SJCRH30 (cell line): ENCODE data around the gene RPP25L. TPM values are rescaled to one million over a fixed set of nuclear protein-coding genes. Genes with fewer than 3 reads are reported as not detected.

Experiments used
- DNase-seq, 2 experiments: peaks; one replicate each; pipeline ENCODE4 v3.0.0-alpha.2; 2015 to 2020
- H3K27ac ChIP-seq: fragments of 250-450 bp; sonication (Bioruptor Pico); 2 replicates; pipeline ENCODE4 v1.5.1; 2020; ENCODE audit warnings: mild to moderate bottlenecking, moderate library complexity
- H3K27me3 ChIP-seq: fragments of 250-450 bp; sonication (Bioruptor Pico); 2 replicates; pipeline ENCODE4 v1.5.1; 2020; ENCODE audit warnings: mild to moderate bottlenecking, moderate library complexity
- H3K36me3 ChIP-seq: fragments of 250-450 bp; sonication (Bioruptor Pico); 2 replicates; pipeline ENCODE4 v1.5.1; 2020; ENCODE audit warnings: mild to moderate bottlenecking, moderate library complexity
- H3K4me1 ChIP-seq: fragments of 250-450 bp; sonication (Bioruptor Pico); 2 replicates; pipeline ENCODE4 v1.5.1; 2020; ENCODE audit warnings: mild to moderate bottlenecking, moderate library complexity
- H3K4me3 ChIP-seq: fragments of 250-450 bp; sonication (Bioruptor Pico); 2 replicates; pipeline ENCODE4 v1.5.1; 2020; ENCODE audit warnings: mild to moderate bottlenecking, moderate library complexity
- H3K9me3 ChIP-seq: fragments of 250-450 bp; sonication (Bioruptor Pico); replicated peaks from 2 replicates; pipeline ENCODE4 v1.5.1; 2020; ENCODE audit warnings: mild to moderate bottlenecking, moderate library complexity
- total RNA-seq: library from RNA; depleted of rRNA; stranded (reverse); fragments of >200 nt; shearing (Covaris generic); gene quantifications from 2 replicates; pipeline ENCODE4 v1.2.3, GENCODE V29; 2014

Gene RPP25L
- total RNA-seq, 1 experiment from 2014 or later: 13.0 TPM

GRCh38 chr9:34630402-34631154 is 18.7 kb upstream of the RPP25L start:
- Histone ChIP-seq H3K27me3 (peaks cover 35% of the 10 kb centered on the region), H3K9me3 (no peaks in the 10 kb centered on the region), H3K4me1 (no peaks in the 10 kb centered on the region), H3K4me3 (no peak overlapping the region), H3K36me3 (peaks cover 4% of the 10 kb centered on the region; the same call in 1 of the 2 replicates), H3K27ac (no peak overlapping the region)
- no peak for DNase-seq

- H3K4me1 ChIP-seq: no peaks in the 10 kb centered on the region
- H3K36me3 ChIP-seq: no peaks in the 10 kb centered on the region
- H3K27ac ChIP-seq: no peak overlapping the region
- DNase-seq: no peak
- no peak overlapping the region for H3K4me3 ChIP-seq
- no peaks in the 10 kb centered on the region for H3K9me3 ChIP-seq
- H3K27me3 ChIP-seq: peaks cover 35% of the 10 kb centered on the region
These were observed 17.6 kb upstream of the RPP25L start for GRCh38 chr9:34629491-34629808.

DNA sequence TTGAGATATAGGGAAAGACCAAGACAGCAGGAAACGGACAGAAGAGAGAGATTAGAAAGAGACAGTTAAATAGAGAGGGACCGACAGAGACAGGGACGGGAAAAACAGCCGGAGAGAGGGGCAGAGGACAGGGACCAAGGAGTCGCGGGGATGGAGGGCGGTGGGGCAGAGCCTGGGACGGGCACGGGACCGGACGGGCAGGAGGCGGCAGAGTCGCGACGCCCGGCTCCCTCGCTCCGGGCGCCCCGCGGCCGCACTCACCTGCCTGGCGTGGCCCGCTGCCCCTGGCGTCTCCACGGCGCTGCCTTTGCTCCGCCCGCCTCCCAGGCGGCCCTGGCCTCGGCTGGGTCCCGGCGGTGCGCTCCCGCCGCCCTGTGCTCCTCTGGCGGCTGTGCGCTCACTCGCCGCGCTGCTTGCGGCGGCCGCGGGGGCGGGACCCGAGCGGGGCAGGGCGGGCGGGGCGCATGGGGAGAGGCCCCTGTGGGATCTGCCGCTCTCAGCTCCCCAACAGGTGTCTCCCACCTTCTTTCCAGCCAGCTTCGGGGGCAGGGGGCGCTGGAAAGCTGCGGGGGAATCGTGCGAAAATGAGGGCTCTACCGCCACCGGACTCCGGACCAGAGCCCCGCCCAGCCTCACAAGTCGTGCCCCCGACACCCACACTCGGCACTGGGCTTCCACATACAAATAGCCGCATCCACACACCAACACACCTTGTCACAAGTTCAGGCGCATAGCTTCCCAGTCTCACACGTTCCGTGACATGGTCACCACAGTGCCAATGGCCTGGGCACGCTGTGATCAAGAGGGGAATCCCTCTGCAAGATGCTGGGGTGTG is 17.0 kb upstream of the RPP25L start, which contains the start of gene ARID3C:
TSS of gene ARID3C (minus strand) at position 411 of the 835 bp plus-strand sequence. CDS start 1,052 bp downstream, outside the sequence.
- Histone ChIP-seq H3K27me3 (peaks cover 35% of the 10 kb centered on the region), H3K9me3 (no peaks in the 10 kb centered on the region), H3K4me3 (peak within 1 kb of the TSS; percentile 23; the same call in 1 of the 2 replicates)

DNA sequence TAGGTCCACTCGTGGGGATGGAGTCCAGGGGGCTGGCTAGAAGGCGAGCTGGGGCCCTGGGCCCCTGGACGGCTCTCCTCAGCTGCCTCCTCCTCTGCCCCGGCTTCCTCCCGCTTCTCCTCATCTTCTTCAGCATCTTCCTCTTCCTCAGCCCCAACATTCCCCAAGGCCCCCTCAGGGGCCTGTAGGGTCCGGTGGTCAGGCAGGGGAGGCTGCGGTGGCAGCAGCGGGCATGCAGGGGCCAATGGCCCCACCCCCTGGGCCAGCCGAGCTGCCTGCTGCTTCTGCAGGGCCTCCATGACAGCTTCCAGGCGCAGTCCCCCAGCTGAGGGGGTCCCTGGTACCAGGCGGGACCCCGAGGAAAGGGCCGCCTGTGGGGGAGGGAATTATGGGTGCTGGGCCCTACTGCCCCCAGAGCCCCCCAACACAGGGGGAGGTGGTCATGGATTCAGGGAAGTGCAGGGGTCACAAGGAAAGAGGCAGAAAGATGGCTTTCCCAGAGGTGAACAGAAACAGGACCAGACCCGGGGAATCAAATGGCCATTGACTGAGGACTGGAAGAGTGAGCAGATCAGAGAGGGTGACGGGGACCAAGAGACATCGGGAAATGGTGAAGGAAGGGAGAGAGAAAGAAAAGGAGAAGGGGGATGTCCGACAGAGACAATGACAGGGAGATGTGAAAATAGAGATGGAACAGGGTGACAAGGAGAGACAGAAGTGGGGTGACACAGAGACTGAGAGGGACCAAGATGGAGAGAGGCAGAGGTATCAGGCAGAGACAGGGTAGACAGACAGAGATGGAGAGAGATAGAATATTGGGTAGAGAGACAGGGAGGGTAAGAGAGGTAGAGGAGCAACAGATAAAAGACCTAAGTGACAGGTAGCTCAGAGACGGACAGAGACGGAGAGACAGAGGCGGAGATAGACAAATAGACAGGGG is 16.1 kb upstream of the RPP25L start:
- no peak for DNase-seq
- H3K27me3 ChIP-seq: peaks cover 35% of the 10 kb centered on the region
- no peaks in the 10 kb centered on the region for H3K9me3 ChIP-seq
- H3K36me3 ChIP-seq: no peaks in the 10 kb centered on the region
- H3K27ac ChIP-seq: no peak overlapping the region
- H3K4me1 ChIP-seq: no peaks in the 10 kb centered on the region
- H3K4me3 ChIP-seq: peak overlapping the region; percentile 23; the same call in 1 of the 2 replicates

More for the DNA sequence above, 17.0 kb upstream of the RPP25L start, which contains the start of gene ARID3C:
- DNase-seq: no peak
- no peaks in the 10 kb centered on the region for H3K36me3 ChIP-seq
- H3K4me1 ChIP-seq: no peaks in the 10 kb centered on the region
- no peak within 1 kb of the TSS for H3K27ac ChIP-seq

- Histone ChIP-seq H3K27ac (no peak overlapping the region), H3K4me1 (no peaks in the 10 kb centered on the region), H3K36me3 (no peaks in the 10 kb centered on the region), H3K9me3 (no peaks in the 10 kb centered on the region), H3K27me3 (peaks cover 31% of the 10 kb centered on the region), H3K4me3 (no peak overlapping the region)
- no peak for DNase-seq
These were observed 13.2 kb upstream of the RPP25L start for GRCh38 chr9:34625186-34625486.

DNA sequence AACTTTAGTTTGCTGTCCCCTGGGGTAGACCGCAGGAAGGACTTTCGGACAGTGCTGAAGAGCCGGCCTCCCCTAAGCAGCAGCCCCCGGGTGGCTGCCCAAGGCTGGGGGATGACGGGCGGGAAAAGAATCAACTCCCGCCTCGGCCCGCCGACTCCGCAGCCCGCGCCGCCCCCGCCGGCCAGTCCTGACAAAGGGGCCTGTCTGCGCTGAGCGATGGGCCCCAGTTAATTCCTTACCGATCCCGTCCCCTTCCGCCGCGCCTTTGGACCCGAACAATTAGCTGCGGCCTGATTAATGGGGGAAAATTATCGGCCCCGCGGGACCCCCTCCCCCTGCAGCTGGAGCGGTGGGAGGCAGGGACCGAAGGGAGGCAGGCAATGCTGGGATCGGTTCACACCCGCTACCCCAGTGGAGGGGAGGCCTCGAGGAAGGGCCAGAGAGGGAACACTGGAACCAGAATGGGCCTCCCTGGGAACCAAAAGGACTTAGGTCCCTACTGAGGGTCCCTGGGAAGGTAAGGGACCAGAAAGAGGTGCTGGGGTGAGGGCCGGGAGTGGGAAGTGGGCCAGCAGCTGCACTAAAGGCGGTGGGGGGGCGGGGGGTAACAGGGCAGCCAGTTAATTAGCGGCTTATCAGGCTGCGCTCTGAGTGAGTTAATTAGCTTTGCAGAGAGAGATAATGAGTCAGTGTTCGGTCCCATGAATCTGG is 12.7 kb upstream of the RPP25L start:
- Histone ChIP-seq H3K4me1 (no peaks in the 10 kb centered on the region), H3K36me3 (no peaks in the 10 kb centered on the region), H3K27me3 (peaks cover 26% of the 10 kb centered on the region), H3K9me3 (no peaks in the 10 kb centered on the region), H3K27ac (no peak overlapping the region), H3K4me3 (no peak overlapping the region)
- no peak for DNase-seq

DNA sequence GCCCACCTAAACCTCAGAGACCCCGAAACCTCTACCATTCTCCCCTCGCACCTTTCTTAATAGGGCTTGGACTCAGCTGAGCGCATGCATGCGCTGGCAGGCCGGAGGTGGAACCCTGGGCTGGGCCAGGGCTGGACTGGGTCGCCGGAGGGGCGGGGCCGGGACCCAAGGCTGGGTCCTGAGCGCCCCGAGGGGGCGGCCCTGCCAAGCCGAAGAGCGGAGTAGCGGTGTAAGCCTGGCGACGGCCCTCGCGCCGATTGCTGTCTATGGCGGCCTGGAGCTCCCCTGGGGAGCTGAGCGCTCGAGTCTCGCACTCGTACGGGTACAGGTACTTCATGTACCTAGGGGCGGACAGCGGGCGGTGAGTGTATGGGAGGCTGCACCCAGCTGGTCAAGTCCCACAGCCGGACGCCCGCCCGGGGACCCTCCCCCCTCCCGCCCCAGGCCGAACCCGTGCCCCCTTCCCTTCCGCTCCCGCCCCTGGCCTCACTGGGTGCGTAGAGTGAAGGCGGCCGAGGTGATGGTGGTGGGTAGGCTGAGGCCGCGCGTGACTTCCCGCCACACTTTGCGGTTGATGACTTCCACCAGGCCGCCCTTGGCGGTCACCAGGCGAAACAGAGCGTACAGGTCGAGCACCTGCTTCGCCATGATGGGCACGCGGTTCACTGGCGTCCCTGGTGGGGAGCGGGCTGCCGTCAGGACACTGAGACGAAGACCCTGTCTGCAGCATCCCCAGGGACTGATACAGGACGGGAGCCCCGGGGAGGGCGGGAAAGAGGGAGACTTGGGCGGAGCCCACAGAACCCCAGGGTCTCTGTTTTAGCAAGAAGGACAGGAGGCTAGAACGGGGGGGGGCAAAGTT is 11.7 kb upstream of the RPP25L start:
- Histone ChIP-seq H3K27me3 (peaks cover 21% of the 10 kb centered on the region), H3K4me3 (no peak overlapping the region), H3K4me1 (no peaks in the 10 kb centered on the region; the same call in 1 of the 2 replicates), H3K27ac (no peak overlapping the region), H3K9me3 (no peaks in the 10 kb centered on the region), H3K36me3 (no peaks in the 10 kb centered on the region)
- no peak for DNase-seq

- Histone ChIP-seq H3K27me3 (no peaks in the 10 kb centered on the region), H3K36me3 (no peaks in the 10 kb centered on the region), H3K27ac (no peak within 1 kb of the TSS), H3K4me1 (no peaks in the 10 kb centered on the region; the same call in 1 of the 2 replicates), H3K4me3 (peak within 1 kb of the TSS; percentile 67), H3K9me3 (no peaks in the 10 kb centered on the region)
- DNase-seq: peak; percentile 91 to 93
These were observed 8.4 kb upstream of the RPP25L start, which contains the start of gene DCTN3 for GRCh38 chr9:34620061-34620994. Gene DCTN3, minus strand, starts transcription at chr9:34620495. Its CDS starts 31 bp downstream, at chr9:34620464.

GRCh38 chr9:34615132-34615531 is 3.2 kb upstream of the RPP25L start:
- Histone ChIP-seq H3K4me1 (no peaks in the 10 kb centered on the region; the same call in 1 of the 2 replicates), H3K36me3 (no peaks in the 10 kb centered on the region), H3K27me3 (no peaks in the 10 kb centered on the region), H3K4me3 (no peak overlapping the region), H3K9me3 (no peaks in the 10 kb centered on the region), H3K27ac (no peak overlapping the region)
- no peak for DNase-seq

DNA sequence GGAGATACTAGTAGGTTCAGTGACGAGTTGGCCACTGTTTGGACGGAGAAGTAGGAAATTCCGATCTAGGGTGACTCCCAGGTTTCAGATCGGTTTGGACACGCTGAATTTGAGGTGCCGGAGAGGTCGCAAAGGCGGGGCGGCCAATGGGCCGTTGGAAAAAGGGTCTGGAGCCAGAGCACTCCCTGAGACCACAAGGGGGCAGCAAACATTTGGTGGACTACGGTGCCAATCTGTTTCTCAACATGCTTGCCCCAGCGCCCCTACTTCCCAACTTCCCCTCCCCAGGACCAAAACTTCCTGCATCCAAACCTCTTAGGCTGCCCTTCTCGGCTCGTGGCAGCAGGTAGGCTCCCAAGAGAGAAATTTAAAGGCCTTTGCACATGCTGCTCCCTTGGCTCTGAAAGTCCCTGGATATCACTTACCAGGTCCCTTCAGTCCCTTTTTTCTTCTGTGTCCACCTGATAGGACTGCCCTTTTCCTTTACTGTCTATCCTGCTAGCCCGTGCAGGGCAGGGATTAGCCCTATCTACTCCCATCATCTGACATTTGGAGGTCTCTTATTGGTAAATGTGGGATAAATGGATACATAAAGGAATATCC is 992 bp upstream of the RPP25L start:
- Histone ChIP-seq H3K27ac (peak overlapping the region; percentile 72), H3K9me3 (no peaks in the 10 kb centered on the region), H3K36me3 (no peaks in the 10 kb centered on the region), H3K4me3 (peak overlapping the region; percentile 79), H3K27me3 (no peaks in the 10 kb centered on the region), H3K4me1 (no peaks in the 10 kb centered on the region)
- DNase-seq: peak; percentile 80 to 89

GRCh38 chr9:34611251-34611810 is 566 bp downstream of the RPP25L start:
- Histone ChIP-seq H3K27ac (peak overlapping the region; percentile 72), H3K4me3 (peak overlapping the region; percentile 79), H3K9me3 (no peaks in the 10 kb centered on the region), H3K36me3 (no peaks in the 10 kb centered on the region), H3K4me1 (no peaks in the 10 kb centered on the region), H3K27me3 (no peaks in the 10 kb centered on the region)
- peak in 1 of 2 experiments; percentile 27 for DNase-seq
